ENCODE results near the gene ARSG.
"Not testable (repeated sequence)": the region's sequence is repeated elsewhere in the genome, so short reads cannot be mapped to it uniquely, and the experiment has no call there.

DNA sequence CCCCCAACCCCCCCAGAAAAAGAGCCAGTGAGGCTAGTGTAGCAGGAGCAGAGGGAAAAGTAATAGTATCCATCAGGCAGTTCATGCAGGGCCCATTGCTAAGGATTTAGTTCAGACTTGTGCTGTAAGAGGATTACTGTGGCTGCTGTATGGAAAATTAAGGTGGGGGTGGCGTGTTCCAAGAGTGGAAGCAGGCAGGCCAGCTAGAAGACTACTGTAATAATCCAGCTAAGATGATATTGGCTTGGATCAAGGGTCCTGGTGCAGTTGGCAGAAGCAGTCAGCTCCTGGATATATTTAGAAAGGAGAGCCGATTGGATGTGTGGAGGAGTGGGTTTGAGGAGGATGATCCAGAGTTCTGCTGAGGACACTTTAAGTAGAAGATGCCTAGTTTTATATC, 28.8 kb upstream of the ARSG start:
- TF ChIP-seq, protein P1, sequence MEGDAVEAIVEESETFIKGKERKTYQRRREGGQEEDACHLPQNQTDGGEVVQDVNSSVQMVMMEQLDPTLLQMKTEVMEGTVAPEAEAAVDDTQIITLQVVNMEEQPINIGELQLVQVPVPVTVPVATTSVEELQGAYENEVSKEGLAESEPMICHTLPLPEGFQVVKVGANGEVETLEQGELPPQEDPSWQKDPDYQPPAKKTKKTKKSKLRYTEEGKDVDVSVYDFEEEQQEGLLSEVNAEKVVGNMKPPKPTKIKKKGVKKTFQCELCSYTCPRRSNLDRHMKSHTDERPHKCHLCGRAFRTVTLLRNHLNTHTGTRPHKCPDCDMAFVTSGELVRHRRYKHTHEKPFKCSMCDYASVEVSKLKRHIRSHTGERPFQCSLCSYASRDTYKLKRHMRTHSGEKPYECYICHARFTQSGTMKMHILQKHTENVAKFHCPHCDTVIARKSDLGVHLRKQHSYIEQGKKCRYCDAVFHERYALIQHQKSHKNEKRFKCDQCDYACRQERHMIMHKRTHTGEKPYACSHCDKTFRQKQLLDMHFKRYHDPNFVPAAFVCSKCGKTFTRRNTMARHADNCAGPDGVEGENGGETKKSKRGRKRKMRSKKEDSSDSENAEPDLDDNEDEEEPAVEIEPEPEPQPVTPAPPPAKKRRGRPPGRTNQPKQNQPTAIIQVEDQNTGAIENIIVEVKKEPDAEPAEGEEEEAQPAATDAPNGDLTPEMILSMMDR (IDR thresholded peaks at IDR 0.05): not testable (repeated sequence)
- TF ChIP-seq POLR2AphosphoS5, POLR2A (IDR thresholded peaks at IDR 0.05): not testable (repeated sequence)
